Uterus (tissue), 4 donors: ENCODE measurements around the gene TBXA2R. TPM values are rescaled to one million over a fixed set of nuclear protein-coding genes. Genes with fewer than 3 reads are reported as not detected.

Experiments used
- DNase-seq, 2 donors: peaks; one replicate each; pipeline ENCODE4 v3.0.0-alpha.2; 2019 to 2020
- H3K27ac ChIP-seq, 2 donors: fragments of 200-600 bp; sonication (generic); 1 replicate in 1 of 2; 2 replicates in 1 of 2; pipeline ENCODE4 v1.5.1; 2016 to 2018
- H3K27me3 ChIP-seq, 2 donors: fragments of 200-600 bp; sonication (generic); one replicate each; pipeline ENCODE4 v1.5.1; 2018 to 2019; ENCODE audit warnings: control low read depth in 1 of 2
- H3K36me3 ChIP-seq, 2 donors: fragments of 200-600 bp; sonication (generic); one replicate each; pipeline ENCODE4 v1.5.1; 2019; ENCODE audit warnings: control low read depth in 1 of 2
- H3K4me1 ChIP-seq, 2 donors: fragments of 200-600 bp; sonication (generic); one replicate each; pipeline ENCODE4 v1.5.1; 2018 to 2019; ENCODE audit warnings: control low read depth in 1 of 2
- H3K4me3 ChIP-seq, 2 donors: fragments of 200-600 bp; sonication (generic); 1 replicate in 1 of 2; 2 replicates in 1 of 2; pipeline ENCODE4 v1.5.1; 2018 to 2019; ENCODE audit warnings: mild to moderate bottlenecking in 1 of 2
- H3K9me3 ChIP-seq, 2 donors: fragments of 200-600 bp; sonication (generic); one replicate each; pipeline ENCODE4 v1.5.1; 2019; ENCODE audit warnings: control low read depth in 1 of 2
- POLR2A ChIP-seq, 2 donors: fragments of 450-650 bp; IDR thresholded peaks; one replicate each; pipeline ENCODE4 v1.6.1; 2016; ENCODE audit warnings: antibody characterized with exemption in 2 of 2, mild to moderate bottlenecking in 1 of 2, moderate library complexity in 1 of 2
- intact Hi-C: fragments of 100-400 bp; cut with DNase I; formaldehyde crosslinking; loops from one replicate; pipeline ENCODE4 v1.15.1; 2023; ENCODE audit warnings: low total_unique reads
- total RNA-seq, 4 donors: library from RNA; depleted of rRNA in 3 of 4; stranded (reverse); fragments of >200 nt in 3 of 4; gene quantifications; one replicate each; pipeline versions ENCODE4 v1.1.0 to v1.2.4, GENCODE V29; 2014 to 2023
- TF ChIP-seq, protein P1 (sequence below), 4 experiments: fragments of 200-600 bp in 2 of 4; fragments of 450-650 bp in 2 of 4; sonication (generic) in 2 of 4; IDR thresholded peaks; one replicate each; pipeline ENCODE4 v1.5.1; 2016 to 2019; ENCODE audit warnings: antibody characterized with exemption in 4 of 4, mild to moderate bottlenecking in 2 of 4, moderate library complexity in 1 of 4
- donor health status: DM: yes; HTN: yes; CAD: no.

The TBXA2R gene
- total RNA-seq, 4 donors from 2014 or later, result 2.6 to 7.3 TPM; not detected in 2

GRCh38 chr19:3607303-3608078, 816 bp upstream of the TBXA2R start:
- H3K36me3 ChIP-seq, result no peaks in the 10 kb centered on the region
- H3K27me3 ChIP-seq, result no peaks in the 10 kb centered on the region
- no peaks in the 10 kb centered on the region for H3K9me3 ChIP-seq
- peak in 1 of 2 donors; percentile 60 for DNase-seq
- intact Hi-C loops, result no loop called here
- H3K4me1 ChIP-seq, result peaks cover 0 to 14% of the 10 kb centered on the region in 2 donors
- H3K4me3 ChIP-seq, result peak overlapping the region; percentile 37 to 42
- peak overlapping the region; percentile 71 to 82 for H3K27ac ChIP-seq
- TF ChIP-seq, protein P1, sequence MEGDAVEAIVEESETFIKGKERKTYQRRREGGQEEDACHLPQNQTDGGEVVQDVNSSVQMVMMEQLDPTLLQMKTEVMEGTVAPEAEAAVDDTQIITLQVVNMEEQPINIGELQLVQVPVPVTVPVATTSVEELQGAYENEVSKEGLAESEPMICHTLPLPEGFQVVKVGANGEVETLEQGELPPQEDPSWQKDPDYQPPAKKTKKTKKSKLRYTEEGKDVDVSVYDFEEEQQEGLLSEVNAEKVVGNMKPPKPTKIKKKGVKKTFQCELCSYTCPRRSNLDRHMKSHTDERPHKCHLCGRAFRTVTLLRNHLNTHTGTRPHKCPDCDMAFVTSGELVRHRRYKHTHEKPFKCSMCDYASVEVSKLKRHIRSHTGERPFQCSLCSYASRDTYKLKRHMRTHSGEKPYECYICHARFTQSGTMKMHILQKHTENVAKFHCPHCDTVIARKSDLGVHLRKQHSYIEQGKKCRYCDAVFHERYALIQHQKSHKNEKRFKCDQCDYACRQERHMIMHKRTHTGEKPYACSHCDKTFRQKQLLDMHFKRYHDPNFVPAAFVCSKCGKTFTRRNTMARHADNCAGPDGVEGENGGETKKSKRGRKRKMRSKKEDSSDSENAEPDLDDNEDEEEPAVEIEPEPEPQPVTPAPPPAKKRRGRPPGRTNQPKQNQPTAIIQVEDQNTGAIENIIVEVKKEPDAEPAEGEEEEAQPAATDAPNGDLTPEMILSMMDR (IDR thresholded peaks at IDR 0.05), result no peak
- no peak for TF ChIP-seq POLR2A (IDR thresholded peaks at IDR 0.05)

DNA sequence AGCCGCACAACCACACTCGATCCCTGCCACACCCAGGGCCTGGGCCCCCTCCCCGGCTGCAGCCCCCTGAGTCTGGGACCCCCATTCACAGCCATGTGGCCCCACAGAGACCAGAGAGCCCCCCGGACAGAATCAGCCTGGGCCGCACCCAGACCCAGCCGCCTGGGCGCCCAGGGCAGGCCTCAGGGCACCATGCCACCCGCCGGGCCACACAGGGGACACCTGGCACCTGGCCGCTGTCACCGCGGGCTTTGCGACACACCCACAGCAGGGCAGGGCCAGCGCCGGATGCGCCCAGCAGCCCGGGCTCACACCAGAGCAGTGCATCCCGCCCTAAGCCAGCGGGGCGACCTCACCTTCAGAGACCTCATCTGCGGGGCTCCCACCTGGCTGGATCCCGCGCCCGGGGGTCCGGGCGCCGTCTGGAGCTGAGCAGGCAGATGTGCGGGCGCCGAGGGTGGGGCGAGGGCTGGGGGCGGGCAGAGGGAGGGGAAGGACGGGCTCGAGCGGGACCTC, 443 bp downstream of the TBXA2R start:
- TF ChIP-seq, protein P1 (IDR thresholded peaks at IDR 0.05), result no peak
- TF ChIP-seq POLR2A (IDR thresholded peaks at IDR 0.05), result no peak
- intact Hi-C loops, result no loop called here
- H3K36me3 ChIP-seq, result no peaks in the 10 kb centered on the region
- peak overlapping the region; percentile 71 to 82 for H3K27ac ChIP-seq
- no peak for DNase-seq
- H3K9me3 ChIP-seq, result no peaks in the 10 kb centered on the region
- no peaks in the 10 kb centered on the region for H3K27me3 ChIP-seq
- peaks cover 0 to 14% of the 10 kb centered on the region in 2 donors for H3K4me1 ChIP-seq
- peak overlapping the region; percentile 37 to 42 for H3K4me3 ChIP-seq

DNA sequence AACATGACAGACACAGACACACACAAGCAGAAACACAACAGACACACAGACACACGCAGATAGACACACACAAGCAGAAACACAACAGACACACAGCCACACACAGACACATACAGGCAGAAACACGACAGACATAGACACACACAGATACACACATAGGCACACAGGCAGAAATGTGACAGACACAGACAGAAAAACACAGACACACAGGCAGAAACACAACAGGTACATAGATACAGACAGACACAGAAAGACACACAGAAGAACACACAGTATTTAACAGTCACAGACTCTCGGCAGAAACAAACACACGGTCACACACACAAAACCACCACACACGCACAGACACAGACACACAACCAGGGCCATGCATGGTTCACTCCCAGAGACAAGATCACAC, 905 bp downstream of the TBXA2R start:
- Histone ChIP-seq H3K4me3 (peak overlapping the region; percentile 37 to 42), H3K27ac (peak overlapping the region in 1 of 2 donors; percentile 82), H3K9me3 (no peaks in the 10 kb centered on the region), H3K36me3 (no peaks in the 10 kb centered on the region), H3K4me1 (peaks cover 0 to 14% of the 10 kb centered on the region in 2 donors), H3K27me3 (no peaks in the 10 kb centered on the region)
- intact Hi-C loops, result no loop called here
- no peak for DNase-seq
- TF ChIP-seq, protein P1 (IDR thresholded peaks at IDR 0.05), result no peak
- TF ChIP-seq POLR2A (IDR thresholded peaks at IDR 0.05), result no peak

- H3K9me3 ChIP-seq, result no peaks in the 10 kb centered on the region
- H3K27ac ChIP-seq, result no peak overlapping the region
- no peak overlapping the region for H3K4me3 ChIP-seq
- H3K4me1 ChIP-seq, result peaks cover 0 to 14% of the 10 kb centered on the region in 2 donors
- H3K36me3 ChIP-seq, result no peaks in the 10 kb centered on the region
- no peak for DNase-seq
- no peak for TF ChIP-seq POLR2A (IDR thresholded peaks at IDR 0.05)
- TF ChIP-seq, protein P1 (IDR thresholded peaks at IDR 0.05), result no peak
- H3K27me3 ChIP-seq, result no peaks in the 10 kb centered on the region
- intact Hi-C loops, result no loop called here
Observed at GRCh38 chr19:3605361-3605760, 1.3 kb downstream of the TBXA2R start.

DNA sequence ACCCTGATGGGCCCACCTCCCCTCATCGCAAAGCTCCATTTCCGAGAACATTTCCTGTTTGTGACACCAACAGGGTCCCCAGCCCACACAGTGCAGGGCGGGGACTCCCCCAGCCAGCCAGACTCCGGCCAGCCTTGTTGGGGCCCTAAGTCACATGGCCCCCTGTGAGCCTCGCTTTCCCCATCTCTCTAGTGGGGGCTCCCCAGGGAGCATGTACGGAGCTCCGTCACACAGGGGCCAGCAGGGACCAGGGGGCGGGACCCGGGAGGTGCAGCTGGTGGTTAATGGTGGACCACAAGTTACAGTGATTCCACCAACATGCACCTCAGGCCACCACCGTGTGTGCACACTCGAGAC, 1.7 kb downstream of the TBXA2R start:
- no peak for DNase-seq
- no peak for TF ChIP-seq POLR2A (IDR thresholded peaks at IDR 0.05)
- TF ChIP-seq, protein P1 (IDR thresholded peaks at IDR 0.05), result no peak
- intact Hi-C loops, result no loop called here
- no peak overlapping the region for H3K4me3 ChIP-seq
- H3K36me3 ChIP-seq, result no peaks in the 10 kb centered on the region
- H3K27me3 ChIP-seq, result no peaks in the 10 kb centered on the region
- H3K27ac ChIP-seq, result no peak overlapping the region
- H3K4me1 ChIP-seq, result peaks cover 0 to 14% of the 10 kb centered on the region in 2 donors
- no peaks in the 10 kb centered on the region for H3K9me3 ChIP-seq
